Measurements from ENCODE around the gene MFSD12.

The MFSD12 gene

GRCh38 chr19:3543150-3544057 lies 14.0 kb downstream of the MFSD12 start:
- TF ChIP-seq YY1 (IDR thresholded peaks at IDR 0.05; ENCODE audit: insufficient read depth, insufficient read length) (no peak), ZNF274 (IDR thresholded peaks at IDR 0.05; ENCODE audit: low read depth, low read length) (no peak), SUZ12 (IDR thresholded peaks at IDR 0.05; ENCODE audit: extremely low read depth, insufficient read depth, insufficient read length) (no peak)
- Histone ChIP-seq H3K36me3 (ENCODE audit: insufficient read depth, insufficient read length, low read length) (peaks cover 69% of the 10 kb centered on the region), H3K4me3 (ENCODE audit: insufficient read length, low read depth) (no peak overlapping the region), H3K9ac (ENCODE audit: insufficient read length, low read depth) (no peak overlapping the region), H3K4me1 (ENCODE audit: insufficient read depth, insufficient read length) (peaks cover 20% of the 10 kb centered on the region), H3K27me3 (ENCODE audit: insufficient read depth, insufficient read length) (no peaks in the 10 kb centered on the region), H3K9me3 (ENCODE audit: insufficient read depth, low read length) (no peaks in the 10 kb centered on the region)
- no peak for DNase-seq (ENCODE audit: low read depth, low spot score)

- Histone ChIP-seq H3K4me3 (ENCODE audit: insufficient read length, low read depth) (no peak overlapping the region), H3K27me3 (ENCODE audit: insufficient read depth, insufficient read length) (no peaks in the 10 kb centered on the region), H3K9me3 (ENCODE audit: insufficient read depth, low read length) (no peaks in the 10 kb centered on the region), H3K9ac (ENCODE audit: insufficient read length, low read depth) (no peak overlapping the region), H3K36me3 (ENCODE audit: insufficient read depth, insufficient read length, low read length) (peaks cover 68% of the 10 kb centered on the region), H3K4me1 (ENCODE audit: insufficient read depth, insufficient read length) (peaks cover 21% of the 10 kb centered on the region)
- TF ChIP-seq SUZ12 (IDR thresholded peaks at IDR 0.05; ENCODE audit: extremely low read depth, insufficient read depth, insufficient read length), result no peak
- TF ChIP-seq YY1 (IDR thresholded peaks at IDR 0.05; ENCODE audit: insufficient read depth, insufficient read length), result no peak
- no peak for TF ChIP-seq ZNF274 (IDR thresholded peaks at IDR 0.05; ENCODE audit: low read depth, low read length)
- no peak for DNase-seq (ENCODE audit: low read depth, low spot score)
Measured at GRCh38 chr19:3539756-3540118, 17.6 kb downstream of the MFSD12 start.

GRCh38 chr19:3538965-3539755 lies 18.2 kb downstream of the MFSD12 start, which contains the start of gene TEKTIP1:
TSS of gene TEKTIP1 (plus strand) at chr19:3539174. CDS start at chr19:3539178, 4 bp downstream.
- no peaks in the 10 kb centered on the region for H3K9me3 ChIP-seq (ENCODE audit: insufficient read depth, low read length)
- DNase-seq (ENCODE audit: low read depth, low spot score), result no peak
- H3K36me3 ChIP-seq (ENCODE audit: insufficient read depth, insufficient read length, low read length), result peaks cover 68% of the 10 kb centered on the region
- TF ChIP-seq YY1 (IDR thresholded peaks at IDR 0.05; ENCODE audit: insufficient read depth, insufficient read length) (no peak), SUZ12 (IDR thresholded peaks at IDR 0.05; ENCODE audit: extremely low read depth, insufficient read depth, insufficient read length) (no peak), ZNF274 (IDR thresholded peaks at IDR 0.05; ENCODE audit: low read depth, low read length) (no peak)
- H3K9ac ChIP-seq (ENCODE audit: insufficient read length, low read depth), result peak within 1 kb of the TSS; percentile 28
- H3K4me1 ChIP-seq (ENCODE audit: insufficient read depth, insufficient read length), result peaks cover 20% of the 10 kb centered on the region
- H3K27me3 ChIP-seq (ENCODE audit: insufficient read depth, insufficient read length), result no peaks in the 10 kb centered on the region
- no peak within 1 kb of the TSS for H3K4me3 ChIP-seq (ENCODE audit: insufficient read length, low read depth)

- peak overlapping the region; percentile 28 for H3K9ac ChIP-seq (ENCODE audit: insufficient read length, low read depth)
- peaks cover 68% of the 10 kb centered on the region for H3K36me3 ChIP-seq (ENCODE audit: insufficient read depth, insufficient read length, low read length)
- no peak for DNase-seq (ENCODE audit: low read depth, low spot score)
- TF ChIP-seq ZNF274 (IDR thresholded peaks at IDR 0.05; ENCODE audit: low read depth, low read length) (no peak), SUZ12 (IDR thresholded peaks at IDR 0.05; ENCODE audit: extremely low read depth, insufficient read depth, insufficient read length) (no peak), YY1 (IDR thresholded peaks at IDR 0.05; ENCODE audit: insufficient read depth, insufficient read length) (no peak)
- peaks cover 20% of the 10 kb centered on the region for H3K4me1 ChIP-seq (ENCODE audit: insufficient read depth, insufficient read length)
- H3K9me3 ChIP-seq (ENCODE audit: insufficient read depth, low read length), result no peaks in the 10 kb centered on the region
- no peak overlapping the region for H3K4me3 ChIP-seq (ENCODE audit: insufficient read length, low read depth)
- no peaks in the 10 kb centered on the region for H3K27me3 ChIP-seq (ENCODE audit: insufficient read depth, insufficient read length)
Measured at GRCh38 chr19:3538258-3538929, 19.0 kb downstream of the MFSD12 start.

- H3K27me3 ChIP-seq (ENCODE audit: insufficient read depth, insufficient read length), result no peaks in the 10 kb centered on the region
- no peak overlapping the region for H3K4me3 ChIP-seq (ENCODE audit: insufficient read length, low read depth)
- peaks cover 20% of the 10 kb centered on the region for H3K4me1 ChIP-seq (ENCODE audit: insufficient read depth, insufficient read length)
- no peak for DNase-seq (ENCODE audit: low read depth, low spot score)
- no peak for TF ChIP-seq SUZ12 (IDR thresholded peaks at IDR 0.05; ENCODE audit: extremely low read depth, insufficient read depth, insufficient read length)
- no peak for TF ChIP-seq YY1 (IDR thresholded peaks at IDR 0.05; ENCODE audit: insufficient read depth, insufficient read length)
- no peak for TF ChIP-seq ZNF274 (IDR thresholded peaks at IDR 0.05; ENCODE audit: low read depth, low read length)
- H3K9ac ChIP-seq (ENCODE audit: insufficient read length, low read depth), result peak overlapping the region; percentile 28
- H3K9me3 ChIP-seq (ENCODE audit: insufficient read depth, low read length), result no peaks in the 10 kb centered on the region
- peaks cover 68% of the 10 kb centered on the region for H3K36me3 ChIP-seq (ENCODE audit: insufficient read depth, insufficient read length, low read length)
Measured at GRCh38 chr19:3537438-3538240, 19.7 kb downstream of the MFSD12 start.

GRCh38 chr19:3537101-3537437 lies 20.3 kb downstream of the MFSD12 start:
- no peaks in the 10 kb centered on the region for H3K9me3 ChIP-seq (ENCODE audit: insufficient read depth, low read length)
- H3K27me3 ChIP-seq (ENCODE audit: insufficient read depth, insufficient read length), result no peaks in the 10 kb centered on the region
- peaks cover 20% of the 10 kb centered on the region for H3K4me1 ChIP-seq (ENCODE audit: insufficient read depth, insufficient read length)
- no peak overlapping the region for H3K4me3 ChIP-seq (ENCODE audit: insufficient read length, low read depth)
- peaks cover 68% of the 10 kb centered on the region for H3K36me3 ChIP-seq (ENCODE audit: insufficient read depth, insufficient read length, low read length)
- TF ChIP-seq SUZ12 (IDR thresholded peaks at IDR 0.05; ENCODE audit: extremely low read depth, insufficient read depth, insufficient read length) (no peak), YY1 (IDR thresholded peaks at IDR 0.05; ENCODE audit: insufficient read depth, insufficient read length) (no peak), ZNF274 (IDR thresholded peaks at IDR 0.05; ENCODE audit: low read depth, low read length) (no peak)
- H3K9ac ChIP-seq (ENCODE audit: insufficient read length, low read depth), result no peak overlapping the region
- DNase-seq (ENCODE audit: low read depth, low spot score), result no peak

All from NT2/D1 (cell line).